HL-60 (cell line): Measurements from ENCODE around the gene ITPRIP.
A peak's percentile ranks its signal among the peaks of the same experiment; 100 is the strongest.

Experiments used
- DNase-seq, 2 experiments: peaks; one replicate each; pipeline ENCODE4 v3.0.0-alpha.2; 2010 to 2020; ENCODE audit warnings: low read depth in 1 of 2, low spot score in 1 of 2
- H3K27ac ChIP-seq: fragments of 250-450 bp; sonication (Bioruptor Pico); replicated peaks from 2 replicates; pipeline ENCODE4 v1.5.1; 2020; ENCODE audit warnings: mild to moderate bottlenecking, moderate library complexity
- H3K27me3 ChIP-seq: fragments of 250-450 bp; sonication (Bioruptor Pico); 2 replicates; pipeline ENCODE4 v1.5.1; 2021; ENCODE audit warnings: mild to moderate bottlenecking, moderate library complexity; ENCODE audit not compliant: insufficient read depth, poor library complexity, severe bottlenecking
- H3K4me3 ChIP-seq: replicated peaks from 2 replicates; pipeline ENCODE4 v1.5.1; 2011; ENCODE audit warnings: mild to moderate bottlenecking, control low read depth, low read length; ENCODE audit not compliant: insufficient read depth
- GABPA ChIP-seq: IDR thresholded peaks from 2 replicates; pipeline ENCODE4 v1.6.1; 2012; ENCODE audit warnings: low read depth
- POLR2AphosphoS5 ChIP-seq: IDR thresholded peaks from 2 replicates; pipeline ENCODE4 v1.6.1; 2012; ENCODE audit warnings: low read depth
- SPI1 ChIP-seq: IDR thresholded peaks from 2 replicates; pipeline ENCODE4 v1.6.1; 2012; ENCODE audit warnings: low read depth, mild to moderate bottlenecking, borderline replicate concordance
- TF ChIP-seq, protein P1 (sequence below): IDR thresholded peaks from one replicate; pipeline ENCODE4 v1.5.1; 2011; ENCODE audit warnings: low read length, control low read depth, inconsistent platforms; ENCODE audit not compliant: insufficient read depth
- TF ChIP-seq, protein P2 (sequence below): IDR thresholded peaks from 2 replicates; pipeline ENCODE4 v1.6.1; 2012; ENCODE audit warnings: low read depth; ENCODE audit not compliant: insufficient replicate concordance

ITPRIP gene

DNA sequence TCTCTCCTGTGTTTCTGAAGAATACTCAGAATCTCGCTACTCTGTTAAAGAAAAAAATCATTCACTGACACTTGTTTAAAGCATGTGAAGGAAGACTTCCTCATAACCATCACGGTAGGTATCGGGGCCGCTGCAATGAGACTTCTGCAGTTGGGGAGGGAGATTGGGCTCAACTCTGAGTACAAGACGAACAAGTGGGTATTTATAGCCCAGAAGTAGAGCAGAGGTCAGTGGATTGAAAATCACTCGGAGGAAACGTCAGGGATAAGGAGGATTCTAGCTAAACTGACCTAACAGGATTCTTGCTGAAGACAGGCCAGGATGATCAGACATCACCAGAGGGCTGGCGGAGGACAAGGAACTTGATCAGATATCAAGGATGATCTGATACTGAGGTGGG lies 33.3 kb downstream of the ITPRIP start:
- no peak for DNase-seq
- no peak overlapping the region for H3K27ac ChIP-seq
- TF ChIP-seq SPI1 = 0 out of 2 replicates have a peak, but pooled peaks have one; percentile 9
- no peak for TF ChIP-seq GABPA
- TF ChIP-seq, protein P1, sequence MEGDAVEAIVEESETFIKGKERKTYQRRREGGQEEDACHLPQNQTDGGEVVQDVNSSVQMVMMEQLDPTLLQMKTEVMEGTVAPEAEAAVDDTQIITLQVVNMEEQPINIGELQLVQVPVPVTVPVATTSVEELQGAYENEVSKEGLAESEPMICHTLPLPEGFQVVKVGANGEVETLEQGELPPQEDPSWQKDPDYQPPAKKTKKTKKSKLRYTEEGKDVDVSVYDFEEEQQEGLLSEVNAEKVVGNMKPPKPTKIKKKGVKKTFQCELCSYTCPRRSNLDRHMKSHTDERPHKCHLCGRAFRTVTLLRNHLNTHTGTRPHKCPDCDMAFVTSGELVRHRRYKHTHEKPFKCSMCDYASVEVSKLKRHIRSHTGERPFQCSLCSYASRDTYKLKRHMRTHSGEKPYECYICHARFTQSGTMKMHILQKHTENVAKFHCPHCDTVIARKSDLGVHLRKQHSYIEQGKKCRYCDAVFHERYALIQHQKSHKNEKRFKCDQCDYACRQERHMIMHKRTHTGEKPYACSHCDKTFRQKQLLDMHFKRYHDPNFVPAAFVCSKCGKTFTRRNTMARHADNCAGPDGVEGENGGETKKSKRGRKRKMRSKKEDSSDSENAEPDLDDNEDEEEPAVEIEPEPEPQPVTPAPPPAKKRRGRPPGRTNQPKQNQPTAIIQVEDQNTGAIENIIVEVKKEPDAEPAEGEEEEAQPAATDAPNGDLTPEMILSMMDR = no peak
- TF ChIP-seq POLR2AphosphoS5 = no peak

DNA sequence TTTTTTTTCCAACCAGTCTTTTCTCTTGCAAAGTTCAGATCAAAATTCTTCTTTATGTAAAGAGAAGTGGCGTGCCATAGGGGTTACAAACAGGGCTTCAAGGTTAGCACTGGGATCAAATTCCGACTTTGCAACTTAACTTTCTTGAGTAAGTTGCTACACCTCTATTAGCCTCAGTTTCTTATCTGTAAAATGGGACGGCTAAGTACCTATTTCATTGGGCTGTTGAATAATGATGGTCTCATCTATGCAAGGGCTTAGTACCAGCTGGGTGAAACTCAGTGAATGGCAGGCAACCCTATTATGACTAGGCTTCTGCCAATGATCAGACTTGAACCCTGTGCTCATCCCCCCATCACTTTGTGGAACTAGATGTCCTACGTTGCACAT lies 33.9 kb downstream of the ITPRIP start:
- Histone ChIP-seq H3K27ac (no peak overlapping the region), H3K4me3 (no peak overlapping the region), H3K27me3 (no peaks in the 10 kb centered on the region)
- no peak for DNase-seq
- TF ChIP-seq SPI1 (no peak), GABPA (no peak), POLR2AphosphoS5 (no peak)
- TF ChIP-seq, protein P2, sequence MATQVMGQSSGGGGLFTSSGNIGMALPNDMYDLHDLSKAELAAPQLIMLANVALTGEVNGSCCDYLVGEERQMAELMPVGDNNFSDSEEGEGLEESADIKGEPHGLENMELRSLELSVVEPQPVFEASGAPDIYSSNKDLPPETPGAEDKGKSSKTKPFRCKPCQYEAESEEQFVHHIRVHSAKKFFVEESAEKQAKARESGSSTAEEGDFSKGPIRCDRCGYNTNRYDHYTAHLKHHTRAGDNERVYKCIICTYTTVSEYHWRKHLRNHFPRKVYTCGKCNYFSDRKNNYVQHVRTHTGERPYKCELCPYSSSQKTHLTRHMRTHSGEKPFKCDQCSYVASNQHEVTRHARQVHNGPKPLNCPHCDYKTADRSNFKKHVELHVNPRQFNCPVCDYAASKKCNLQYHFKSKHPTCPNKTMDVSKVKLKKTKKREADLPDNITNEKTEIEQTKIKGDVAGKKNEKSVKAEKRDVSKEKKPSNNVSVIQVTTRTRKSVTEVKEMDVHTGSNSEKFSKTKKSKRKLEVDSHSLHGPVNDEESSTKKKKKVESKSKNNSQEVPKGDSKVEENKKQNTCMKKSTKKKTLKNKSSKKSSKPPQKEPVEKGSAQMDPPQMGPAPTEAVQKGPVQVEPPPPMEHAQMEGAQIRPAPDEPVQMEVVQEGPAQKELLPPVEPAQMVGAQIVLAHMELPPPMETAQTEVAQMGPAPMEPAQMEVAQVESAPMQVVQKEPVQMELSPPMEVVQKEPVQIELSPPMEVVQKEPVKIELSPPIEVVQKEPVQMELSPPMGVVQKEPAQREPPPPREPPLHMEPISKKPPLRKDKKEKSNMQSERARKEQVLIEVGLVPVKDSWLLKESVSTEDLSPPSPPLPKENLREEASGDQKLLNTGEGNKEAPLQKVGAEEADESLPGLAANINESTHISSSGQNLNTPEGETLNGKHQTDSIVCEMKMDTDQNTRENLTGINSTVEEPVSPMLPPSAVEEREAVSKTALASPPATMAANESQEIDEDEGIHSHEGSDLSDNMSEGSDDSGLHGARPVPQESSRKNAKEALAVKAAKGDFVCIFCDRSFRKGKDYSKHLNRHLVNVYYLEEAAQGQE = no peak
- TF ChIP-seq, protein P1 = no peak

More for the DNA sequence above, 33.3 kb downstream of the ITPRIP start:
- no peak overlapping the region for H3K4me3 ChIP-seq
- H3K27me3 ChIP-seq = no peaks in the 10 kb centered on the region

DNA sequence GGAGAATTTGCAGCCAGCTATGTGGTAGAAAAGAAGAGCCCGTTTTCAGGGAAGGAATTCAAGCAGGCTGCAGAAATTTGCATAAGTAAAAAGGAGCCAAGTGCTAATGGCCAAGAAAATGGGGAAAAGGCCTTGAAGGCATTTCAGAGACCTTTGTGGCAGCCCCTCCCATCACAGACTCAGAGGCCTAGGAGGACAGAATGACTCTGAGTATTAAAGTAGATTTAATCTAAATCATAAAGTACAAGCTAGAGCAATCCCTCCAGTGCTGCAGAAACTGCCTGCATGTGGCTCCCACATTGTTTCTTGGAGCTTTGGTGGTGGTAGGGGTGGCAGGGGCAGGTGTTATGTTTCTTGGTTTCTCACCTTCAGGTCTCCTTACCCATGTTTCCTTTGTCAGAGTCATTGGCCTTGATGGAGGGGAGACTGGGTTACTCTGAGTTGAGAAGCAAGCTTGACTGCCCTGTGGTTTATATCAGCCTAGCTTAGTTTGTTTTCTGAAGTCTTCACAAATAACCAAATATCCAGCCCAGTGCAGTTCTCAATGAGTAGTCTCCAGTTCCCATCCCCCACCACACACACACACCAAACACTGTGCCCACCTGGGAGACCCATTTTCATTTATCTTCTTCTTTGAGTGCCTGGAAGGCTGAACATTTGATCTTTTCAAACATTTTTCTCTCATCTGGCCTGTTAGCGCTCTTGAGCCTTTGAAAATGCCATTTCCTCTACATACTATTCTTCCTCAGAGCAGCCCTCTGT lies 34.5 kb downstream of the ITPRIP start:
- DNase-seq = no peak
- Histone ChIP-seq H3K27ac (no peak overlapping the region), H3K27me3 (no peaks in the 10 kb centered on the region), H3K4me3 (no peak overlapping the region)
- TF ChIP-seq, protein P2 = no peak
- TF ChIP-seq POLR2AphosphoS5 = no peak
- TF ChIP-seq SPI1 = no peak
- TF ChIP-seq, protein P1 = no peak
- TF ChIP-seq GABPA = no peak
